Superior temporal gyrus (tissue), 1 donor: ENCODE results near the gene ALPK1.
A peak's percentile ranks its signal among the peaks of the same experiment; 100 is the strongest.

Source experiments
- DNase-seq: peaks from one replicate; pipeline ENCODE4 v3.0.0-alpha.2; 2016; ENCODE audit errors: extremely low spot score

The ALPK1 gene

GRCh38 chr4:112327965-112328733 lies 31.0 kb downstream of the ALPK1 start:
- peak; percentile 87 for DNase-seq

- no peak for DNase-seq
These were observed 31.6 kb downstream of the ALPK1 start for GRCh38 chr4:112328734-112329130.

- no peak for DNase-seq
These were observed 32.7 kb downstream of the ALPK1 start for GRCh38 chr4:112329672-112330375.

- DNase-seq, result no peak
These were observed 33.8 kb downstream of the ALPK1 start for GRCh38 chr4:112330921-112331320.

GRCh38 chr4:112332398-112332797 lies 35.2 kb downstream of the ALPK1 start:
- no peak for DNase-seq

- DNase-seq, result no peak
These were observed 42.9 kb downstream of the ALPK1 start for GRCh38 chr4:112340023-112340422.

GRCh38 chr4:112341033-112341432 lies 43.9 kb downstream of the ALPK1 start:
- DNase-seq, result no peak

GRCh38 chr4:112343330-112344080 lies 46.3 kb downstream of the ALPK1 start:
- DNase-seq, result no peak

- DNase-seq, result peak; percentile 79
These were observed 51.5 kb downstream of the ALPK1 start for GRCh38 chr4:112348488-112349158.

GRCh38 chr4:112352736-112353135 lies 55.6 kb downstream of the ALPK1 start:
- no peak for DNase-seq

GRCh38 chr4:112355662-112356061 lies 58.5 kb downstream of the ALPK1 start:
- DNase-seq, result no peak

GRCh38 chr4:112357453-112357852 lies 60.3 kb downstream of the ALPK1 start:
- no peak for DNase-seq

- DNase-seq, result no peak
These were observed 60.7 kb downstream of the ALPK1 start for GRCh38 chr4:112357897-112358296.

- no peak for DNase-seq
These were observed 61.2 kb downstream of the ALPK1 start for GRCh38 chr4:112358415-112358814.

GRCh38 chr4:112358952-112359749 lies 62.0 kb downstream of the ALPK1 start:
- no peak for DNase-seq

GRCh38 chr4:112361181-112361791 lies 64.1 kb downstream of the ALPK1 start:
- no peak for DNase-seq

- DNase-seq, result no peak
These were observed 73.3 kb downstream of the ALPK1 start for GRCh38 chr4:112370466-112370865.

- no peak for DNase-seq
These were observed 74.2 kb downstream of the ALPK1 start for GRCh38 chr4:112371361-112371760.

GRCh38 chr4:112374850-112375249 lies 77.7 kb downstream of the ALPK1 start:
- no peak for DNase-seq

GRCh38 chr4:112377171-112377570 lies 80.0 kb downstream of the ALPK1 start:
- no peak for DNase-seq
